HEK293 (cell line): Measurements from ENCODE around the gene ANKRD31.

Experiments used
- CTCF ChIP-seq: fragments of 450-650 bp; formaldehyde crosslinking; IDR thresholded peaks from 2 replicates; pipeline ENCODE4 v1.5.1; 2016; ENCODE audit warnings: missing biosample characterization, missing genetic modification characterization
- ZNF223 ChIP-seq: fragments of 450-650 bp; formaldehyde crosslinking; IDR thresholded peaks from 2 replicates; pipeline ENCODE4 v1.5.1; 2016; ENCODE audit warnings: missing biosample characterization, missing genetic modification characterization
- ZNF558 ChIP-seq: fragments of 450-650 bp; formaldehyde crosslinking; IDR thresholded peaks from 2 replicates; pipeline ENCODE4 v1.5.1; 2016; ENCODE audit warnings: missing biosample characterization, missing genetic modification characterization
- ZNF658 ChIP-seq: fragments of 450-650 bp; formaldehyde crosslinking; IDR thresholded peaks from 2 replicates; pipeline ENCODE4; 2016; ENCODE audit warnings: missing biosample characterization, missing genetic modification characterization

DNA sequence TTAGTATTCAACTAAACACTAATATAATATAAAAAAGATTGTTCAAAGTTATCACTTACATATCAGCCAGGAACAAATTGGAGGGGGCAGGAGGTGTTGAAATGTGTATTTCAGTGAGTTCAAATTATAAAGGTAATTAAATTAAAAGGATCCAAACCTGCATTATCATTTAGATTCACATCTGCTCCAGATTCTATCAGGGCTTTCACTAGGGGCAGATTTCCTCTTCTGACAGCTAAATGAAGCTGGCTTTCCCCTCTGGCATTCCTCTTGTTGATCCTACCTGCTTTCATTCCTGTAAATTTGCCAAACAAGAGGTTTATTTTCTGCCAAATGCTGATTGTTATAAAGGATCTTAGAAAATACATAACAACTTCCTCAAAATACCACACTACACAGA lies 98.0 kb downstream of the ANKRD31 start:
- TF ChIP-seq CTCF (tag by site-specific recombination) (no peak), ZNF658 (tag by site-specific recombination) (no peak), ZNF558 (tag by site-specific recombination) (no peak), ZNF223 (tag by site-specific recombination) (no peak)
